ENCODE measurements around the gene CSNK2B. TPM values are rescaled to one million over a fixed set of nuclear protein-coding genes. Genes with fewer than 3 reads are reported as not detected.
A peak's percentile ranks its signal among the peaks of the same experiment; 100 is the strongest.

CSNK2B gene
- total and polyA plus RNA-seq, 9 of the 15 experiments (the other 6 are each of a cell fraction or from before 2014, with no cell fraction given) = 120 to 1,126 (median 529) TPM

- POLR2A ChIA-PET = interaction anchor here (0.8 to 14.8 kb wide), 3 partner anchors 5 to 21 kb away, joined by 10 to 274 read pairs (median 274); partner anchors contain the start of genes BAG6 and PRRC2A
- FAIRE-seq (no peak), ATAC-seq (peak; percentile 6), DNase-seq (ENCODE audit: extremely low read depth in 1 of 4, low spot score in 3 of 4) (no peak)
- H3K4me3 ChIP-seq = no peak overlapping the region
- no peaks in the 10 kb centered on the region for H3K27me3 ChIP-seq (ENCODE audit: control insufficient read depth in 2 of 2, insufficient read depth in 2 of 2, low read length in 2 of 2)
- H3K79me2 ChIP-seq (ENCODE audit: control insufficient read depth, insufficient read depth, low read length) = peaks cover 26% of the 10 kb centered on the region
- peak; percentile 73 for TF ChIP-seq POLR2G (IDR thresholded peaks at IDR 0.05; ENCODE audit: low read depth, low read length)
- TF ChIP-seq RBFOX2 (IDR thresholded peaks at IDR 0.05; ENCODE audit: low read depth, low read length) = peak; percentile 60; the same call in 1 of the 2 replicates
- no peak for TF ChIP-seq KLF1 (tag; IDR thresholded peaks at IDR 0.05)
- TSS peak; percentile 13 for BruUV-seq (replicated peaks)
- no peak overlapping the region for H3K4me2 ChIP-seq (ENCODE audit: insufficient read depth, low read length)
- WGBS (ENCODE audit: insufficient coverage, low coverage, missing lambda C conversion rate) = 92% methylated on average over 15 of the region's 16 CpGs
- H3K9ac ChIP-seq (ENCODE audit: insufficient read depth in 1 of 2, low read depth in 2 of 2, low read length in 2 of 2) = no peak overlapping the region
- no peaks in the 10 kb centered on the region for H3K9me1 ChIP-seq (ENCODE audit: control insufficient read depth, insufficient read depth, low read length)
- CTCF ChIA-PET (ENCODE audit: low intra/inter-chr PET ratio) = interaction anchor here (0.5 kb wide), 1 partner anchor 202 kb away, joined by 3 read pairs; no protein-coding TSS in a partner anchor
- no peak overlapping the region for H2AFZ ChIP-seq (ENCODE audit: low read depth, low read length)
- H3K9me3 ChIP-seq (replicated peaks; ENCODE audit: control insufficient read depth, insufficient read depth, low read depth, low read length) = no peaks in the 10 kb centered on the region
- H4K20me1 ChIP-seq (replicated peaks; ENCODE audit: control insufficient read depth, insufficient read depth, low read length) = peaks cover 24% of the 10 kb centered on the region
- H3K4me1 ChIP-seq (replicated peaks in 1 of 2; ENCODE audit: control insufficient read depth in 2 of 2, insufficient read depth in 2 of 2, low read length in 2 of 2) = peaks cover 0 to 22% of the 10 kb centered on the region in 2 experiments; a peak in 1 of 5 replicates
- peaks cover 100% of the 10 kb centered on the region for H3K36me3 ChIP-seq (ENCODE audit: control insufficient read depth, insufficient read depth, low read length)
- intact Hi-C loops (cut with micrococcal nuclease) = no loop called here
- in situ Hi-C loops (cut with MboI) = no loop called here
- no peak overlapping the region for H3K27ac ChIP-seq (ENCODE audit: extremely low read depth, low read depth, low read length)
Measured at GRCh38 chr6:31631209-31631608, 34.7 kb upstream of the CSNK2B start.

GRCh38 chr6:31631681-31632278 is 34.1 kb upstream of the CSNK2B start:
- WGBS (ENCODE audit: insufficient coverage, low coverage, missing lambda C conversion rate) = 96% methylated on average over 24 of the region's 32 CpGs
- peaks cover 21% of the 10 kb centered on the region; the same call in 1 of the 3 replicates for H3K79me2 ChIP-seq (ENCODE audit: control insufficient read depth, insufficient read depth, low read length)
- H3K4me1 ChIP-seq (replicated peaks in 1 of 2; ENCODE audit: control insufficient read depth in 2 of 2, insufficient read depth in 2 of 2, low read length in 2 of 2) = peaks cover 0 to 26% of the 10 kb centered on the region in 2 experiments; a peak in 1 of 5 replicates
- H3K9me3 ChIP-seq (replicated peaks; ENCODE audit: control insufficient read depth, insufficient read depth, low read depth, low read length) = no peaks in the 10 kb centered on the region
- no peaks in the 10 kb centered on the region for H3K9me1 ChIP-seq (ENCODE audit: control insufficient read depth, insufficient read depth, low read length)
- H3K4me2 ChIP-seq (ENCODE audit: insufficient read depth, low read length) = no peak overlapping the region
- no peak overlapping the region for H3K27ac ChIP-seq (ENCODE audit: extremely low read depth, low read depth, low read length)
- peaks cover 100% of the 10 kb centered on the region for H3K36me3 ChIP-seq (ENCODE audit: control insufficient read depth, insufficient read depth, low read length)
- H3K9ac ChIP-seq (ENCODE audit: insufficient read depth in 1 of 2, low read depth in 2 of 2, low read length in 2 of 2) = peak overlapping the region in 1 of 2 experiments; percentile 79; a peak in 2 of 4 replicates
- ChIA-PET CTCF (ENCODE audit: low intra/inter-chr PET ratio) (no interaction called here), POLR2A (interaction anchor here (0.8 to 14.8 kb wide), 3 partner anchors 4 to 20 kb away, joined by 10 to 274 read pairs (median 274); partner anchors contain the start of genes BAG6 and PRRC2A)
- no peaks in the 10 kb centered on the region for H3K27me3 ChIP-seq (ENCODE audit: control insufficient read depth in 2 of 2, insufficient read depth in 2 of 2, low read length in 2 of 2)
- BruUV-seq (replicated peaks) = no TSS peak
- in situ Hi-C loops (cut with MboI) = no loop called here
- intact Hi-C loops (cut with micrococcal nuclease) = no loop called here
- H3K4me3 ChIP-seq = no peak overlapping the region
- H2AFZ ChIP-seq (ENCODE audit: low read depth, low read length) = no peak overlapping the region
- peak; percentile 32 for ATAC-seq
- peaks cover 24% of the 10 kb centered on the region for H4K20me1 ChIP-seq (replicated peaks; ENCODE audit: control insufficient read depth, insufficient read depth, low read length)
- FAIRE-seq = no peak
- no peak for DNase-seq (ENCODE audit: extremely low read depth in 1 of 4, low spot score in 3 of 4)
- TF ChIP-seq RBFOX2 (IDR thresholded peaks at IDR 0.05; ENCODE audit: low read depth, low read length) = peak; percentile 65
- TF ChIP-seq ZNF639 (CRISPR knock-in tag; conservative IDR thresholded peaks at IDR 0.05 in 1 of 2, IDR thresholded peaks at IDR 0.05 in 1 of 2) = no peak
- TF ChIP-seq E2F8 (IDR thresholded peaks at IDR 0.05; ENCODE audit: low read depth, partially characterized antibody) = peak; percentile 48
- no peak for TF ChIP-seq ZNF184 (CRISPR knock-in tag; IDR thresholded peaks at IDR 0.05)
- no peak for TF ChIP-seq FOXM1 (IDR thresholded peaks at IDR 0.05; ENCODE audit: low read depth)
- TF ChIP-seq FOXM1 (CRISPR knock-in tag; IDR thresholded peaks at IDR 0.05; ENCODE audit: low read depth) = no peak
- no peak for TF ChIP-seq ZNF584 (CRISPR knock-in tag; IDR thresholded peaks at IDR 0.05; ENCODE audit: low read depth)
- no peak for TF ChIP-seq ZNF589 (CRISPR knock-in tag; IDR thresholded peaks at IDR 0.05; ENCODE audit: low read depth)
